DMS114 treated with DMSO at 0.1 percent for 48 hours (cell line): Measurements from ENCODE around the gene DNAJC30.

Experiments used
- DNase-seq: peaks from one replicate; lab custom pipeline; 2025; ENCODE audit not compliant: unreplicated experiment; lab: John Stamatoyannopoulos, UW

DNAJC30 gene

GRCh38 chr7:73649576-73649975, 33.7 kb downstream of the DNAJC30 start:
- no peak for DNase-seq

- no peak for DNase-seq
Observed at GRCh38 chr7:73648593-73649332, 34.5 kb downstream of the DNAJC30 start.

- DNase-seq: no peak
Observed at GRCh38 chr7:73647725-73648592, 35.3 kb downstream of the DNAJC30 start.

- DNase-seq: no peak
Observed at GRCh38 chr7:73646785-73647724, 36.2 kb downstream of the DNAJC30 start.

GRCh38 chr7:73645643-73646174, 37.5 kb downstream of the DNAJC30 start:
- no peak for DNase-seq

GRCh38 chr7:73644688-73645286, 38.5 kb downstream of the DNAJC30 start:
- DNase-seq: no peak

- DNase-seq: no peak
Observed at GRCh38 chr7:73642834-73643233, 40.4 kb downstream of the DNAJC30 start.

- DNase-seq: no peak
Observed at GRCh38 chr7:73638911-73639310, 44.3 kb downstream of the DNAJC30 start.

GRCh38 chr7:73635428-73636200, 47.6 kb downstream of the DNAJC30 start:
- no peak for DNase-seq

- no peak for DNase-seq
Observed at GRCh38 chr7:73633844-73634243, 49.4 kb downstream of the DNAJC30 start.

- no peak for DNase-seq
Observed at GRCh38 chr7:73633323-73633722, 49.9 kb downstream of the DNAJC30 start.

GRCh38 chr7:73631558-73631957, 51.7 kb downstream of the DNAJC30 start:
- DNase-seq: no peak
